Thyroid gland (tissue), 4 donors: Measurements from ENCODE around the gene PTN.

ENCODE experiments used
- POLR2A ChIP-seq, 2 donors: fragments of 450-650 bp; IDR thresholded peaks; one replicate each; pipeline ENCODE4 v1.6.1; 2017; ENCODE audit warnings: antibody characterized with exemption in 2 of 2, mild to moderate bottlenecking in 2 of 2, moderate library complexity in 1 of 2
- TF ChIP-seq, protein P1 (sequence below), 6 experiments: fragments of 200-600 bp in 3 of 6; fragments of 450-650 bp in 3 of 6; sonication (generic) in 3 of 6; IDR thresholded peaks; one replicate each; pipeline ENCODE4 v1.5.1; 2016 to 2019; ENCODE audit warnings: antibody characterized with exemption in 6 of 6, mild to moderate bottlenecking in 2 of 6, inconsistent platforms in 1 of 6, moderate library complexity in 1 of 6

DNA sequence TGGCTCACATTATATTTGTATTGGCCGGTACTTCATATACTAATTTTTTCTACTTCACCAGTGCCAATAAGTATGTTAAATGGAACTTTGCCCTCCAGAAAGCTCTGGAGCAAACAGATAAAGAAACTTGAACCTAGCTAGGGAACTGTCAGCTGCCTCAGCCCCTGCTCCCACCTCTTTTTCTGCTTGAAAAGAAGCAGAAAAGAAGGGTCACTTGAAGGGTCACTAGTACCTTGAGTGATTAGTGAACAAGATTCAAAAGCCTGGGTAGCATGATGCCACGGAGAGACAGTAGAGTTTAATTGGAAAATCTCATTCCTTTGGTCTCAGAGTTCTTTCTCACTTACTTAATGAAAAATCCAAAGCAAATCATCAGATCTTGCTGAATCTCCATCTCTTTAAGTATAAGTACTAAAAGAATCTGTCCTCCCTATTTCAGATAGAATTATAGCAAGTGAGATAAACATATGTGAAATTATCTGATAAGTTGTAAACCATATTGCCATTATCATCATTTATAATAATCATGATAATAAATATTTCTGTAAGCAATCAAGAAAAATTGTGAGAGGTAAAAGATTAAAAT lies 47.7 kb downstream of the PTN start:
- TF ChIP-seq, protein P1, sequence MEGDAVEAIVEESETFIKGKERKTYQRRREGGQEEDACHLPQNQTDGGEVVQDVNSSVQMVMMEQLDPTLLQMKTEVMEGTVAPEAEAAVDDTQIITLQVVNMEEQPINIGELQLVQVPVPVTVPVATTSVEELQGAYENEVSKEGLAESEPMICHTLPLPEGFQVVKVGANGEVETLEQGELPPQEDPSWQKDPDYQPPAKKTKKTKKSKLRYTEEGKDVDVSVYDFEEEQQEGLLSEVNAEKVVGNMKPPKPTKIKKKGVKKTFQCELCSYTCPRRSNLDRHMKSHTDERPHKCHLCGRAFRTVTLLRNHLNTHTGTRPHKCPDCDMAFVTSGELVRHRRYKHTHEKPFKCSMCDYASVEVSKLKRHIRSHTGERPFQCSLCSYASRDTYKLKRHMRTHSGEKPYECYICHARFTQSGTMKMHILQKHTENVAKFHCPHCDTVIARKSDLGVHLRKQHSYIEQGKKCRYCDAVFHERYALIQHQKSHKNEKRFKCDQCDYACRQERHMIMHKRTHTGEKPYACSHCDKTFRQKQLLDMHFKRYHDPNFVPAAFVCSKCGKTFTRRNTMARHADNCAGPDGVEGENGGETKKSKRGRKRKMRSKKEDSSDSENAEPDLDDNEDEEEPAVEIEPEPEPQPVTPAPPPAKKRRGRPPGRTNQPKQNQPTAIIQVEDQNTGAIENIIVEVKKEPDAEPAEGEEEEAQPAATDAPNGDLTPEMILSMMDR (IDR thresholded peaks at IDR 0.05): no peak
- TF ChIP-seq POLR2A (IDR thresholded peaks at IDR 0.05): no peak
